Stomach (tissue), 4 donors: ENCODE measurements around the gene AKR1C2.

Experiments used
- CTCF ChIP-seq, 7 experiments: fragments of 450-650 bp in 4 of 7; fragments of 200-600 bp in 3 of 7; sonication (generic) in 3 of 7; IDR thresholded peaks; one replicate each; pipeline ENCODE4 v1.5.1; 2016 to 2019; ENCODE audit warnings: antibody characterized with exemption in 7 of 7, control low read depth in 2 of 7, mild to moderate bottlenecking in 1 of 7
- EP300 ChIP-seq: sonication (generic); formaldehyde crosslinking; IDR thresholded peaks from one replicate; pipeline ENCODE4 v1.6.1; 2017; ENCODE audit warnings: antibody characterized with exemption
- POLR2A ChIP-seq, 4 donors: fragments of 450-650 bp; IDR thresholded peaks; one replicate each; pipeline ENCODE4 v1.6.1; 2016; ENCODE audit warnings: antibody characterized with exemption in 4 of 4, control low read depth in 2 of 4, mild to moderate bottlenecking in 1 of 4, moderate library complexity in 1 of 4
- POLR2AphosphoS5 ChIP-seq, 3 donors: sonication (generic); formaldehyde crosslinking; IDR thresholded peaks; one replicate each; pipeline ENCODE4 v1.6.1; 2016; ENCODE audit warnings: antibody characterized with exemption in 3 of 3

- no peak for TF ChIP-seq CTCF (IDR thresholded peaks at IDR 0.05)
- no peak for TF ChIP-seq POLR2AphosphoS5 (IDR thresholded peaks at IDR 0.05)
- TF ChIP-seq POLR2A (IDR thresholded peaks at IDR 0.05) = no peak
- TF ChIP-seq EP300 = no peak
These were observed 64.2 kb downstream of the AKR1C2 start for GRCh38 chr10:4939224-4940072.
